Spleen (tissue), 11 donors: ENCODE results near the gene SPACA7. TPM values are rescaled to one million over a fixed set of nuclear protein-coding genes. Genes with fewer than 3 reads are reported as not detected.
A peak's percentile ranks its signal among the peaks of the same experiment; 100 is the strongest.

Source experiments
- DNase-seq: peaks from one replicate; pipeline ENCODE4 v3.0.0-alpha.2; 2020
- H3K27ac ChIP-seq, 8 donors: fragments of 200-600 bp; sonication (generic) in 7 of 8; 1 replicate in 4 of 8; 2 replicates in 4 of 8; pipeline versions ENCODE4 v1.5.0 to v1.8.0; 2016 to 2021; ENCODE audit warnings: inconsistent platforms in 4 of 8, mild to moderate bottlenecking in 4 of 8, moderate library complexity in 1 of 8
- H3K27me3 ChIP-seq, 7 donors: fragments of 200-600 bp; sonication (generic) in 6 of 7; replicated peaks in 1 of 7; 1 replicate in 4 of 7; 2 replicates in 3 of 7; pipeline versions ENCODE4 v1.5.0 to v1.8.0; 2016 to 2021; ENCODE audit warnings: inconsistent platforms in 3 of 7, mild to moderate bottlenecking in 1 of 7
- H3K36me3 ChIP-seq, 6 donors: fragments of 200-600 bp; sonication (generic) in 5 of 6; 1 replicate in 4 of 6; 2 replicates in 2 of 6; pipeline versions ENCODE4 v1.5.0 to v1.8.0; 2016 to 2021; ENCODE audit warnings: inconsistent platforms in 2 of 6
- H3K4me1 ChIP-seq, 6 donors: fragments of 200-600 bp; sonication (generic) in 5 of 6; 1 replicate in 3 of 6; 2 replicates in 3 of 6; pipeline versions ENCODE4 v1.5.0 to v1.8.0; 2016 to 2021; ENCODE audit warnings: inconsistent platforms in 3 of 6
- H3K4me3 ChIP-seq, 8 donors: fragments of 200-600 bp; sonication (generic) in 7 of 8; 1 replicate in 4 of 8; 2 replicates in 4 of 8; pipeline versions ENCODE4 v1.5.0 to v1.8.0; 2016 to 2021; ENCODE audit warnings: inconsistent platforms in 4 of 8, mild to moderate bottlenecking in 4 of 8, moderate library complexity in 2 of 8
- H3K9me3 ChIP-seq, 8 donors: fragments of 200-600 bp; sonication (generic) in 7 of 8; 1 replicate in 4 of 8; 2 replicates in 4 of 8; pipeline versions ENCODE4 v1.5.0 to v1.8.0; 2016 to 2021; ENCODE audit warnings: inconsistent platforms in 4 of 8
- POLR2A ChIP-seq, 3 donors: fragments of 450-650 bp; IDR thresholded peaks; one replicate each; pipeline ENCODE4 v1.5.1; 2017; ENCODE audit warnings: antibody characterized with exemption in 3 of 3, mild to moderate bottlenecking in 1 of 3
- POLR2AphosphoS5 ChIP-seq, 3 donors: sonication (generic); formaldehyde crosslinking; IDR thresholded peaks; one replicate each; pipeline ENCODE4 v1.5.1; 2017; ENCODE audit warnings: antibody characterized with exemption in 3 of 3
- WGBS, 5 donors: extraction: QIAGEN DNeasy Blood & Tissue Kit in 3 of 5; methylation state at CpG; one replicate each; pipeline versions ENCODE4 v1.1.5 to v1.1.7; 2013 to 2018; 5-methylcytosine and 5-hydroxymethylcytosine counted together
- intact Hi-C: fragments of 100-400 bp; cut with DNase I; formaldehyde crosslinking; loops from one replicate; pipeline ENCODE4 v1.15.0; 2023; ENCODE audit warnings: low total_unique reads
- polyA plus RNA-seq, 3 donors: library from polyadenylated mRNA; stranded (reverse); fragments of 200-250 nt; gene quantifications; one replicate each; pipeline ENCODE4 v1.2.1, GENCODE V29; 2013
- total RNA-seq, 7 donors: library from RNA; depleted of rRNA in 3 of 7; stranded (reverse); fragments of >200 nt in 3 of 7; fragmentation: NEBNext Ultra II Directional in 4 of 7; extraction: Animal tissue kit (Norgen Biotek cat#: 25700) in 4 of 7; gene quantifications; one replicate each; pipeline versions ENCODE4 v1.1.0 to v1.2.1, GENCODE V29; 2016 to 2021
- TF ChIP-seq, protein P1 (sequence below), 11 experiments: fragments of 200-600 bp in 7 of 11; fragments of 450-650 bp in 4 of 11; sonication (generic) in 4 of 11; IDR thresholded peaks in 8 of 11; conservative IDR thresholded peaks in 3 of 11; 1 replicate in 7 of 11; 2 replicates in 4 of 11; pipeline versions ENCODE4 v1.4.0 to v1.8.0; 2016 to 2021; ENCODE audit warnings: antibody characterized with exemption in 11 of 11, inconsistent platforms in 4 of 11, mild to moderate bottlenecking in 1 of 11
- donor health status: healthy with polysubstance abuse.
- donor health status: DM: no; HTN: no; CAD: no; lungs with moderate emphysema.
- donor health status: DM: no; HTN: no; CAD: no.
- donor health status: Bipolar disorder and iron deficiency.
- donor health status: healthy.
- donor health status: DM: no; HTN: no; CAD: no.
- donor health status: DM: yes; HTN: yes; CAD: no.

SPACA7 gene
- total and polyA plus RNA-seq, 10 donors: not detected

DNA sequence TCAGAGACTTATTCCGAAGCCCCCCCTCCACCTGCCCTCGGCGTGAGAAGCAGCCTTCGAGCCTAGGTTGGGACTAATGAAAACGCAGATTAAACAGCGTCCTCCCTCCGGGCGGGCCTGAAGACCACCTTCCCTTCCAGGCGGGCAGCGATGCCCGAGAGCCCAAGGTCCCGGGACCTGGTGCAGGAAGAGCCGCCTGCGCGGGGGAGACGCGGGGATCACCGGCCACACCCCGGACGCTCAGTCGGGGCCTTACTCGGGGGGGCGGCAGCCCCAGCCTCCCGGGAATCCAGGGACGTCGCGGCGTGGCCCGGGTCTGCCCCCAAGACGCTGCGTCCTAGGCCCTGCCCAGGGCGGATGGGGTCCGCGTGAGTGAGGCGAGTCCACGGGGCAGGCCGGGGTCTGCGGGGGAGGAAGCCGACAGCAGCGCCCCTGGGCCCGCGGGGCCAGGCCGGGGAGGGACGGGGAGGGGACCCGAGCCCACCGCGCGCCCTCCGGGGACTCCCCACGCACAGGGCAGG lies 33.3 kb upstream of the SPACA7 start:
- peak; percentile 64 for DNase-seq
- WGBS, 5 donors: 66 to 92% (median 81%) methylated on average over 41 to 50 of the region's 50 CpGs
- intact Hi-C loops: no loop called here
- H3K9me3 ChIP-seq: peaks cover 0 to 10% (median 4%) of the 10 kb centered on the region in 8 donors
- TF ChIP-seq, protein P1, sequence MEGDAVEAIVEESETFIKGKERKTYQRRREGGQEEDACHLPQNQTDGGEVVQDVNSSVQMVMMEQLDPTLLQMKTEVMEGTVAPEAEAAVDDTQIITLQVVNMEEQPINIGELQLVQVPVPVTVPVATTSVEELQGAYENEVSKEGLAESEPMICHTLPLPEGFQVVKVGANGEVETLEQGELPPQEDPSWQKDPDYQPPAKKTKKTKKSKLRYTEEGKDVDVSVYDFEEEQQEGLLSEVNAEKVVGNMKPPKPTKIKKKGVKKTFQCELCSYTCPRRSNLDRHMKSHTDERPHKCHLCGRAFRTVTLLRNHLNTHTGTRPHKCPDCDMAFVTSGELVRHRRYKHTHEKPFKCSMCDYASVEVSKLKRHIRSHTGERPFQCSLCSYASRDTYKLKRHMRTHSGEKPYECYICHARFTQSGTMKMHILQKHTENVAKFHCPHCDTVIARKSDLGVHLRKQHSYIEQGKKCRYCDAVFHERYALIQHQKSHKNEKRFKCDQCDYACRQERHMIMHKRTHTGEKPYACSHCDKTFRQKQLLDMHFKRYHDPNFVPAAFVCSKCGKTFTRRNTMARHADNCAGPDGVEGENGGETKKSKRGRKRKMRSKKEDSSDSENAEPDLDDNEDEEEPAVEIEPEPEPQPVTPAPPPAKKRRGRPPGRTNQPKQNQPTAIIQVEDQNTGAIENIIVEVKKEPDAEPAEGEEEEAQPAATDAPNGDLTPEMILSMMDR (IDR thresholded peaks at IDR 0.05 in 8 of 11, conservative IDR thresholded peaks at IDR 0.05 in 3 of 11): no peak
- TF ChIP-seq POLR2A (IDR thresholded peaks at IDR 0.05): no peak
- no peak for TF ChIP-seq POLR2AphosphoS5 (IDR thresholded peaks at IDR 0.05)
- H3K36me3 ChIP-seq: no peaks in the 10 kb centered on the region
- H3K4me3 ChIP-seq: no peak overlapping the region
- peaks cover 0 to 61% (median 20%) of the 10 kb centered on the region in 7 donors for H3K27me3 ChIP-seq
- no peaks in the 10 kb centered on the region for H3K4me1 ChIP-seq
- H3K27ac ChIP-seq: no peak overlapping the region

DNA sequence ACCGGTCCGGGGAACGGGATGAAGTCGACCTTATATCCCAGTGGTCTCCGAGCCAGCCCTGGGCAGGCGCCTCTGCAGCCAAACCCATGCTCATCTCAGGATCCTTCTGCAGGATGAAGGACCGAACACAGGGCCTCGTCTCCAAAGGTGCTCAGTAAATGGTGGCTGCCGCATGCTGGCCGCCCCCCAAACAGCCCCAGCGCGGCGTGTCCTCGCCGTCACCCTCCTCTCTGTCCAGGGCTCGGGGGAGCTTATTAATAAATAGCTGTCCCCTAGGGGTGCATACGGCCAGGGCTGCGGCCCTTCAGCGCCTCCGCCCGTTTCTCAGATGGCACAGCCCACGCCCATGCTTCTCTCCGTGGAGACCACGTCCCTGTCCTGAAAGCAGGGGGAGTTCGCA lies 32.6 kb upstream of the SPACA7 start:
- Histone ChIP-seq H3K36me3 (no peaks in the 10 kb centered on the region), H3K4me3 (no peak overlapping the region), H3K9me3 (peaks cover 0 to 3% (median 0%) of the 10 kb centered on the region in 8 donors), H3K4me1 (no peaks in the 10 kb centered on the region), H3K27ac (no peak overlapping the region), H3K27me3 (peaks cover 0 to 67% (median 20%) of the 10 kb centered on the region in 7 donors)
- TF ChIP-seq POLR2A (IDR thresholded peaks at IDR 0.05) (no peak), POLR2AphosphoS5 (IDR thresholded peaks at IDR 0.05) (no peak)
- TF ChIP-seq, protein P1 (IDR thresholded peaks at IDR 0.05 in 8 of 11, conservative IDR thresholded peaks at IDR 0.05 in 3 of 11): no peak
- DNase-seq: peak; percentile 43
- intact Hi-C loops: no loop called here
- WGBS, 5 donors: 82 to 87% (median 84%) methylated on average over 21 to 25 of the region's 25 CpGs

DNA sequence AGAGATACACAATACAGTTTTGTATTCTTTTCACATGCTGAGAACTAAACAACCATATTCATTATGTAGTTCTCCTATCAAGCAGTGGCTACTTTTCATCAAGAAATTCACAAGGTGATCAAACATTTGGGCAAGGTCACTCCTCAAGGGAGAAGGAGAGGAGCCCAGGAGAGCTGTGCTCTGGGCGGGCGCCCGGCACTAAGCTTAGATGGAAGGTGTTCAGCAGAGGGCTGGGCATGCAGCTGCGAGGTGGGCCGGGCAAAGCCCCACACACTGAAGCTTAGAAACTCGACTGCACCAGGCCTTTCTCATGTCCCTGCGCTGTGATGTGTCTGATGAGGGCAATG lies 30.4 kb upstream of the SPACA7 start:
- H3K27me3 ChIP-seq: peaks cover 0 to 90% (median 20%) of the 10 kb centered on the region in 7 donors
- TF ChIP-seq, protein P1 (IDR thresholded peaks at IDR 0.05 in 8 of 11, conservative IDR thresholded peaks at IDR 0.05 in 3 of 11): no peak
- TF ChIP-seq POLR2AphosphoS5 (IDR thresholded peaks at IDR 0.05) (no peak), POLR2A (IDR thresholded peaks at IDR 0.05) (no peak)
- WGBS, 5 donors: 55 to 68% (median 59%) methylated on average over 3 to 7 of the region's 7 CpGs

DNA sequence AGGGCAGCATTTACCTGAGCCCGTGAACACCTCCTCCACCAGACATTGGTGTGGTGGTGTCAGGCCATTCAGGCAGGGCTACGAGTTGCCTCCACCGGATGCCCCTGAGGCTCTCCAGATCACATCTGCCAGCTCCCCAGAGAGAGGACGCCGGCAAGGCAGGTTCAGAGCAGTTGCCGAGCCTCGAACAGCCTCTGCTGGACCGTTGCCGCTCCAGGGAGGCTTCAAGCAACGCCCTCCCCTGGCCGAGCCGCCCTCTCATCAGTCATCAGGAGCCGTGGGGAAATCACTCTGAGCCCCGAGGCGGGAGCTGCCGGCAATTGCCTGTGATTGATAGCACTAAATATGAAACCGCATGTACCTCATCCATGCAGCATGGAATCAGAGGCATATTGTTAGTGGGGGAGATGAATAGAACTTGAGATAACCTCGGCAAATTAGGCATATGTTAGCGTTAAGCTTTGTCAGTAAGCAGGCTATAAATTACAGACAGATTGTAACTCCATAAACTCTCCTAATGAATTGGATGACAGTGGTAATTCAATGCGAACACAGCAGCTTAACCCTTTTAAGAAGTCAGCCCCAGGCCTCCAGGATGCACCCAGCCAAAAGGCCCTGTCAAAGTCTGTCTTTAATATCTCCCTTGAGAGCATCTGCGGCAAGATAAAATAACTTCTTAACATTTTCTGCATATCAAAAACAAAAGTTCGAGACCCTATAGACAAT lies 29.8 kb upstream of the SPACA7 start:
- peak; percentile 71 for DNase-seq
- 13 to 20% (median 15%) methylated on average over 18 to 22 of the region's 22 CpGs for WGBS, 5 donors
- H3K4me1 ChIP-seq: no peaks in the 10 kb centered on the region
- intact Hi-C loops: no loop called here
- peaks cover 0 to 90% (median 20%) of the 10 kb centered on the region in 7 donors for H3K27me3 ChIP-seq
- H3K9me3 ChIP-seq: no peaks in the 10 kb centered on the region
- TF ChIP-seq, protein P1 (IDR thresholded peaks at IDR 0.05 in 8 of 11, conservative IDR thresholded peaks at IDR 0.05 in 3 of 11): no peak
- TF ChIP-seq POLR2A (IDR thresholded peaks at IDR 0.05) (no peak), POLR2AphosphoS5 (IDR thresholded peaks at IDR 0.05) (no peak)
- H3K4me3 ChIP-seq: no peak overlapping the region
- no peaks in the 10 kb centered on the region for H3K36me3 ChIP-seq
- no peak overlapping the region for H3K27ac ChIP-seq

More for the DNA sequence above, 30.4 kb upstream of the SPACA7 start:
- no peaks in the 10 kb centered on the region for H3K9me3 ChIP-seq
- no peaks in the 10 kb centered on the region for H3K36me3 ChIP-seq
- H3K27ac ChIP-seq: no peak overlapping the region
- no peak for DNase-seq
- no peak overlapping the region for H3K4me3 ChIP-seq
- no peaks in the 10 kb centered on the region for H3K4me1 ChIP-seq
- intact Hi-C loops: no loop called here
